ENCODE measurements around the gene RAP2A.

The RAP2A gene

DNA sequence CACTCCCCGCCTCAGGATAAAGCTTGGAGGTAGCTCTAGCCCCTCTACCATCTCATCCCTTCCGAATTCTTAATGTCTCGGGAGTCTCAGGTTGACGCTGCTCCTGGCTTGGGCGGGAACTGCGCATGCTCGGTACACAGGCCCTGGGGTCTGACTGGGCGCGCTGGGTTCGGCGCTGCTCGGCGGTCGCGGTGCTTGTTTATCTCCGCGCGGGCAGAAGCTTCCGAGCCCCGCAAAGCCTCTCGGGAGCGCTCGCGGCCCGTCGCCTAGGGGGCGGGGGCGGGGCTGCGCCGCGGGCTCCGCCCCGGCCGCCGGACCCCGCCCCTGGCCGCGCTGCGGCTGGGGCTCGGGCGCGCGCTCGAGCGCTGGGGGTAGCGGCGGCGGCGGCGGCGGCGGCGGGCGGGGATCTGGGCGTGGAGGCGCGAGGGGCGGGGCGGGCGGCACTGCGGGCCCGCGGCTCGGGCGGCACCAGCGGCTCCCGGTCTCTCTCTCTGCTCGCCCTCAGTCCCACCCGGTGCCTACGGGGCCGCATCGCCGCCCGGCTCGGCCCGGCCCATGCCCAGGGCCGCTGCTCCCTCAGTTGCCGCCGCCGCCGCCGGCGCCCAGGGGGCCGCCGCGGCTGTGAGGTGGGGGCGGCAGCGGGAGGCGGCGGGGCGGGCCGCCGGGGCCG is at the start of gene RAP2A:
RAP2A (plus strand) TSS at position 443 of the 670 bp plus-strand sequence. CDS start 302 bp downstream, outside the sequence.
- DNase-seq (ENCODE audit: low read depth, low spot score) = peak; percentile 30

DNA sequence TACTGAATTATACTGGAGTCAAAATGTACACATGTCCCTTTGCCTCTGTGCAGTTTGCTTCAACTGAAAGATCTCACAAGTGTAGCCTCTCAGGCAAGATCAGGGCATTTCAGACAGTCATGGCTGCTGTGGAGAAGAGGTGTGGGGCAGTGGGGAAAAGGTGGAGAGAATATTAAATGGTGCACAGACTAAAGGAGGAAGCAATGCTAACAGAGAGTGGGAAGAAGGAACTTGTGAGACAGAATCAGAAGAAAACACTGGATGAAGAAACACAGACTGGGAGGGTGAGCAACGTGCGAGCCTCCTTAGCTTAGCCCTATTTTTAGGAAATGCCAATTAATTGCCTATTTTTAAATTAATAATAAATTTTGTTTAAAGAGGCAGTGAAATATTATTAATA is 49.6 kb upstream of the RAP2A start:
- no peak for DNase-seq (ENCODE audit: low read depth, low spot score)

DNA sequence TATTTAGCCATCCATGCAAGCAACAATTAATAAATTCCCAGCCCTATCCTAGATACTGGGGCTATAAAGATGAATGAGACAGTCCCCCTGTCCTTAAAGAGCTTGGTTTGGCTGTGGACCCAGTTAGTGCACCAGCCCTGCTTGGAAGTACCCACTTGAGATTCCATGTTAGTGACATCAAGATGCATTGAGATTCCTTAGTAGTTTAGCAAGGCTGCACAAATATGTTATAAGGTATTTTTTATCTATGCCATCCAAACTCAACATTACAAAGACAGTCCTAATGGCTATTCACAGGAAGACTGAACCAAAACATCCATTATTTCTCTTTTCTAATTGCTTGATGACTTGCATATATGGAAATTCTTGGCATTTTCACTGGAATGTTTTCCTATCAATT is 48.8 kb upstream of the RAP2A start:
- DNase-seq (ENCODE audit: low read depth, low spot score) = no peak

GRCh38 chr13:97385854-97386253 is 48.1 kb upstream of the RAP2A start:
- DNase-seq (ENCODE audit: low read depth, low spot score) = no peak

DNA sequence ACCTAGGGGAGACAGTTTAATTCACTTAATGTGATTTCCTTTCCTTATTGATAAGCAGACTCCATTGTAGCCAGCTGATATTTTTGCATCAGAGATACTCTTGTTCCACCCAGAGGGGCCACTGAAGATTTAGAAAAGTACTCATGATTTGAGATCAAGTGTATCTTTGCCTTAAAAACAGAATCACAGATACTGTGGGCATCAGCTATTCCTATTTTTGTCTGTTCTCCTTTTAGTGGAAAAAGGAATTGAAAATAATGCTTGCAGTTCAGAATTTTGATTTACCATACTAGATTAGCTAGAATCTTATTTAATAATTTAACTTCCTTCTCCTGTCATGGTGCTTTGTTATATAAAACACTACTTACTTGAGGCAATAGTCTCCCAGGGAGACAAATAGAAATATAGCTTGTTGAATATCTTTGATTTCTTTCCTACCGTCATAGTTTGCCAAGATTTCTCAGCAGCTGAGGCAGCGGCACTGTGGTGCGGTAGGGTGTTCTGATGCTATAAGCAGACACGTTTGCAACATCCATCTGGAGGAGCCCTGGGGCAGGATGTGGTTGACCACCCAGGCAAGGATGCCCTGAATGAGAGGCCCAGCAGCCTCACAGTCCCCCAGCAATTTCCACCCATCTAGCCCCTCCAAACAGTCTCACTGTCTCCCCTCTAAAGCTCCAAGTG is 47.0 kb upstream of the RAP2A start:
- DNase-seq (ENCODE audit: low read depth, low spot score) = no peak

GRCh38 chr13:97387485-97387839 is 46.5 kb upstream of the RAP2A start:
- DNase-seq (ENCODE audit: low read depth, low spot score) = no peak

DNA sequence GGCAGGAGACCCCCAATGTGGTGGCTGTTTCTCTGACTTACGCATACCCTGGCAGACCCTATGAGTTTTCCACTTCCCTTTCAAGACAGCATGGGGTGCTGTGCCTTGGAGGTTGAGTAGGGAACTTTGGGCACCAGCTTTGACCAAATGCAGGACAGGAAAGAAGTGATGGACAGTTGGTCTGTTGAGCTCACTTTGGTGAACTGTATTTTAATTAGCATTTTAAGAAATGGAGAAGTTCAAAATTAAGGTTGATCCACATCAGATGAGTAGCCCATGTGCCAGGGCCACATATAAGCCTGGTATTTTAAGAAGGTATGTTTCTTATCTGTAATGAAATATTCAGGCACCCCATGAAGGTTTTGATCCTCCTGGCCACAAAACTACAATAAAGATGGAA is 46.1 kb upstream of the RAP2A start:
- no peak for DNase-seq (ENCODE audit: low read depth, low spot score)

DNA sequence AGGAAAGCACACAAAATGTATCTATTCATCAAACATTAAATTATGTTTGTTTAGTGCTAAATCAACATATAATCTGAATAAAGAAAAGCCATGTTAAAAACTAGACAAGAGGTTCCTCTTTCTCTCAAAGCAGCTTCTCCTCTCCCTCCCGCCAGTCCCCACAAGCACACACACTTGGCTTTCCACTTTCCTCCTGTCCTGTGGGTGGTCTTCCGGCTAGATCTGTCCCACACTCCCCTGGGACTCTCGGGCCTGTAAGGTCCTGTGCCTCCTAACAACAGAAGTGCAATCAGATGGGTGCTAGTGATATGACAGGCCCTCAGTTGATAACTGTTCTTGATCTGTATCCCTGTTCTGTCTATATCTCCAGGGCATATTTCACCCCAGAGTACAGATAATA is 45.6 kb upstream of the RAP2A start:
- no peak for DNase-seq (ENCODE audit: low read depth, low spot score)

GRCh38 chr13:97390941-97391600 is 42.9 kb upstream of the RAP2A start:
- DNase-seq (ENCODE audit: low read depth, low spot score) = no peak

GRCh38 chr13:97392020-97392419 is 41.9 kb upstream of the RAP2A start:
- DNase-seq (ENCODE audit: low read depth, low spot score) = no peak

DNA sequence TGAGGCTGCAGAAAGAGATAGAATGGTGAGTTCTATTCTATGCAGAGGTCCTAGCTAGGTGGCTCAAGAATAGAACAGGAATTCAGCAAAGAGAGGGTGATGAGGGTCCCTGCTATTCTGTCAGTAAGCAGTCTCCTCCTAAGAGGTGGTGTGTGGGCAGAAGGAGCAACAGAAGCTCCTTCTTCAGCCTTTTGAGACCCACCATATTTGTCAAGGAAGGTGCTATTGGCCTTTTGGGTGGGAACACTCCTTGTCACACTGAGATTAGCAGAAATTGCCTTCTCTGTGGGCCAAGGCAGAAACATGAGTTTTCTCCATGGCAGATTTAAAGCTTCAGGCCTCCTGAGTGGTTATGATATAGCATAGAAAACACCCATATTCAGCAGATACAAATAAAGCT is 39.4 kb upstream of the RAP2A start:
- no peak for DNase-seq (ENCODE audit: low read depth, low spot score)

DNA sequence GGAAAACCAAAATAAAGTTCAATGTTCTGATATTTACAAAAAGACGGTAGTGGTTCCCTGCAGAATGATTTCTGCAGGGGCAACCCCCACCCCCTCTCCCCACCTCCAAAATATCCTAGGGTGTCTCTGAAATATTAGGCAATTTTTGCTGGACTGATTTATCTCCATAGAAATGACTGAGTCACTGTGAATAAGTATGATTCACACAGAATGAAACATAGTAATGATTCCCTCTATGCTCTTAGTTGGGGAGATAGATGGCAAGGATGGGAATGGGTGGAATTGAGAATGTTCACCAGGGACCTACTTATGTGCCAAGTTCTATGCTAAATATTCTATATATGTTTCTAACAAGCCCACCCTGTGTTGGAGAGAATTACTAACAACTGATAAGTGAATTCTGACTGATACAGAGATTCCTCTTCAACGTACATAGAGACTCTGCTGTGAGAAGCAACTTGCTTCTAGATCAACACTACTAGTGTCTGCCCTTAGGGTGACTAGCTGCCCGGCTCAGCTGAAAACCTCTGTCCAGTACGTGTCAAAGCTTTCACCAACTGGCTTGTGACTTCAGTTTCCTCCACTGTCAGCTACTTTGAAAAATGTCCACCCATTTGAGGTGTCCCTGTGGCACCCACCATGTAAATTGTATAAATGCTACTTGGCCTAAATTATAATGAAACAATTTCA is 38.4 kb upstream of the RAP2A start:
- no peak for DNase-seq (ENCODE audit: low read depth, low spot score)

DNA sequence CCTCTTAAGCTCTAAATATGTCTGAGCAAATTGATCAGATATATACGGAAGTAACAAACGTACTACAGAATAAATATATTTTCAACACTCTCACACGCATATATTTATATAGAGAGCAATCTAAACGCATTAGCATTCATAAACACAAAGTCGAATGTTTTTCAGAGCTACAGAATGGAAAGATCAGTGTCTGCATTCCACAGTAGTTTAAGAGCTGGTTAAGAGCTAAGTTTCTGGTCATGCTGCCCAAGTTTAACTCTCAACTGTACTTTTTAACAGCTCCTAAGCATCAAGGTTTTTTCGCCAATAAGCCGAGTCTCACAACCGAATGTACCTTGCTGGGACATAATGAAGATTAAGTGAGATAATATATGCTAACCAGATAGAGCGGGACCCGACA is 36.7 kb upstream of the RAP2A start:
- DNase-seq (ENCODE audit: low read depth, low spot score) = no peak

GRCh38 chr13:97401421-97401820 is 32.5 kb upstream of the RAP2A start:
- no peak for DNase-seq (ENCODE audit: low read depth, low spot score)

- DNase-seq (ENCODE audit: low read depth, low spot score) = no peak
These were observed 29.8 kb upstream of the RAP2A start for GRCh38 chr13:97403893-97404750.

- no peak for DNase-seq (ENCODE audit: low read depth, low spot score)
These were observed 26.4 kb upstream of the RAP2A start for GRCh38 chr13:97407540-97407939.

DNA sequence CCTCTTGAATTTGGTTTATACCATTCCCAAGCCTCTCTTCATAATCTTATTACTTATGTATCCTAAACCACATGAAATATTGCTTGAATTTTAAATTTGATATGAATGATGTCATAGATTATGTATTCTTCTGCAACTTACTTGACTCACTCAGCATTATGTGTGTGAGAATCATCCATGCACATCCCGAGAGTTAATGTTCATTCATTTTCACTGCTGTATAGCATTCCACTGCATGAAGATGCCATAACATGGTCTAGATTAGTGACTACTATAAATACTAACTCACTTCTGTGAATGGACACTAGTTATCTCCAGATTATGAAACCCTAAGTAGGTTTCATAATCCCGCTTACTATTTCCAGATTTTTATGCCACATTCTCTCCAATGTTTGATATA is 25.0 kb upstream of the RAP2A start:
- DNase-seq (ENCODE audit: low read depth, low spot score) = no peak

GRCh38 chr13:97411984-97412383 is 22.0 kb upstream of the RAP2A start:
- no peak for DNase-seq (ENCODE audit: low read depth, low spot score)

DNA sequence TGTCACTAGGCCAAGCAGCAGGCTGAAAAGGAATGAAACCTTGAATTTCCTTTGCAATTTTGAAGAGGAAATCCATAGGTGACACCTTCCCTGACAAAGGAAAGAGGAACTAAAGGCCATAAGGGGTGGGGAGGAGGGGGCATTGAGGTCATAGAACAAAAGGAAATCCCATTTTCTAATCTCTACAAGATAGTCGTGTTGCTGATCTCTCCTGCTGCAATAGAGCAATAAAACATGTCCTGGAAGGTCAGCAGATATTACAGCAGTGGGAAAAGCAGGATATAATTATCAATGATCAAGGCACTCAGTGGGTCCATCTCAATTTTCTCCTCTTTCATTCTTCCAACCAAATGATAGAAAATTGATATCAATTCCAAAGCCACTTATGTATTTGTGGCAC is 20.3 kb upstream of the RAP2A start:
- DNase-seq (ENCODE audit: low read depth, low spot score) = no peak

GRCh38 chr13:97414392-97414791 is 19.6 kb upstream of the RAP2A start:
- DNase-seq (ENCODE audit: low read depth, low spot score) = no peak

DNA sequence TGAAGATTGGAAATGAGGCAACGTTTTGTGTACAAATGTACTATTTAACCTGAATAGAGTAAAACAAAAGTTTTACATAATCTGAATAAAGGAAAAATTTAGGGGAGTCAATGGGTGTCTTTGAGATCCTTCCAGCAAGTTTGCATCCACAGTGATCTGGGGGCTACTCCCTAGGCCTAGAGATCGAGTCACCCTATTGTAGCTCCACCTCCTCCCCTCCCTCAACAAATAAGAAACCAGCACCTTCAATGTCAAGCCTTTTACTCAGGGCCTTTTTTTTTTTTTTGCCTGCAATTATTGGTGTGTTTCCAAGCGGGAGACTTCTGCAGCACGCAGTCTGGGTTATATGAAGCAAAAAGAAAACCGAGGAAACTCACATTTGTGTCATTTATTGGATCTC is 16.3 kb upstream of the RAP2A start:
- DNase-seq (ENCODE audit: low read depth, low spot score) = no peak

All from iPS DF 19.7 (cell line).